HG03103 (cell line): ENCODE measurements around the gene DDX4.

ENCODE experiments used
- ATAC-seq: cut with Tn5 transposase; IDR thresholded peaks from one replicate; pipeline ENCODE4 v1.9.1; 2021; ENCODE audit warnings: low read depth; ENCODE audit not compliant: unreplicated experiment

Gene DDX4

DNA sequence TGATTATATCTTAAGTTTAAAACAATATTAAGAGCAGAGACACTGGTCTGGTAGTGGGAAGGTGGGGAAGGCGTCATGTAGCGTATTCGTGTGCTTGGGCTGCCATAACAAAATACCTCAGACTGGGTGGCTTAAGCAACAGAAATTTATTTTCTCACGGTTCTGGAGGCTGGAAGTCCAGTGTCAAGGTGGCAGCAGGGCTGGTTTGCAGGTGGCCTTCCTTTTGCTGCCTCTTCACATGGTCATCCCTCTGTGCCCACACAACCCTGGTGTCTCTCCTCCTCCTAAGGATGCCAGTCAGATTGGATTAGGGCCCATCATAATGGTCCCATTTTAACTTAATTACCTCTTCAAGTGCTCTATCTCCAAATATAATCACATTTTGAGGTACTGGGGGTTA, 122.8 kb downstream of the DDX4 start:
- no peak for ATAC-seq

DNA sequence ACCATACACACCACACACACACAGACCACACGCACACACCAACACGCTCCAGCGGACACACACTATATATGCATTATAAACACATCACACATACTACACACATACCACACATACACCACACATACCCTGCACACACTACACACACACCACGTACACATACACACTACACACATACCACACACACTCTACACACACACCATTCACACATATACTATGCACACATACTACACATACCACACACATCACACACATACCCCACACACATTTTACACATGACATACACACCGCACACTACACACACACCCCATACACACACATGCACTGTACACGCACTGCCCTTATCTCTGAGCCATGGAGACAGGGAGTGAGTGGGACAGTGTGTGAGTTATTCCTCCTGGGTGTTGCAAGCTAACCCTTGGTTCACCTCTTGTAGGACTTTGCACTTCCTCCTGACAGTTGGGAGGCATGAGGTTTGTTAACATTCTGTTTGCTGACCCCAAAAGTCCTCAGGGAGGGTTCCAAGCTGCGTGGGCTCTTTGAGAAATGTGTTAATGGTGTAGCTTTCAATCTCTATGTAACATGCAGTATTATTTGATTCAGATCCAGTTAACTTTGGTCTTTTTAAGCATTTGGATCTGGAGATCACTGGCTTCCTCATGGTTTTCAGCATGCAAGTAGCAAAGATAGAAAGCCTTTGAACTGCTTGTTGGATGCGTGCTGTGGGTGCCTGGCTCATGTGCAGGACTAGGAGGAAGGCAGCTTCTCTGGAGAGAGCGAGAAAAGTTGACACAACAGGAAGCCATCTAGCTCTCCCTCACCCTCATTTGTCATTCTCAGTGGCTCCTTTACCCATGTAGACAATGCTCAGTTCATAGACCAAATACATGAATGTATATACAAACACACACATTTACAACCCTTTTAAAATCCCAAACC, 127.0 kb downstream of the DDX4 start:
- no peak for ATAC-seq

DNA sequence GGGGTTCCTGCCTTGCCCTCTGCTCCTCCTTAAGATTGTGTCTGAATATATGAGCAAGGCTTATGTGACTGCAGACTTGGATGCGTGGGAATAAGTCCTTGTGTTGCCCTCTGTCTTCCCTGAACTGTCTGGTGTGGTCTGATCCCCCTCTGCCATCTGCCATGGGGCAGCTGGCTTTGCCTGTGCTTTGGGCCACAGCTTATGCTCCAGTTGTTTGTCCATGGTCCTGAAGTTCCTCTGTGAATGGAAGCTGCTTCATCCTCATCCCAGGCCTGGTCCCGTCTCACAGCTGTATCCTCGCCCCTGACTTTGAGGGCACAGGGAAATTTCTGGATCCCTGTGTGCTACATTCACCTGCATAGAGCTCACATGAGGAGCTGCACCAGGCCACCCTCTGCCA, 128.0 kb downstream of the DDX4 start:
- no peak for ATAC-seq

DNA sequence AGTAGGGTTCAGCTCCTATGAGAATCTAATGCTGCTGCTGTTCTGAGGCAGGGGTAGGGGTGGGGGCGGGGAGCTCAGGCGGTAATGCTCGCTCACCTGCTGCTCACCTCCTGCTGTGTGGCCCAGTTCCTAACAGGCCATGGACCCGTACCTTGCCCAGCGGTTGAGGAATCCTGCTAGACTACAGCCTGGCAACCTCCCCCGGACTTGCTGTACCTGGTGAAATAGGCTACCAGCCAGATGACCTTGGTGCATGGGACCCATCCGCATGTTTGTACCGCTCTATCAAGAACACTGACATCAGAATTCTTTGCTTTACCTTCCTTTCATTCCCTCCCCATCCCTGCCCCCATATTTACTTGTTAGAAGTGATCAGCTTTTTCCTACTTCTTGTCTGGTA, 128.6 kb downstream of the DDX4 start:
- no peak for ATAC-seq
